ENCODE results near the gene GGA1.
"Not testable (repeated sequence)": the region's sequence is repeated elsewhere in the genome, so short reads cannot be mapped to it uniquely, and the experiment has no call there.

Gene GGA1

DNA sequence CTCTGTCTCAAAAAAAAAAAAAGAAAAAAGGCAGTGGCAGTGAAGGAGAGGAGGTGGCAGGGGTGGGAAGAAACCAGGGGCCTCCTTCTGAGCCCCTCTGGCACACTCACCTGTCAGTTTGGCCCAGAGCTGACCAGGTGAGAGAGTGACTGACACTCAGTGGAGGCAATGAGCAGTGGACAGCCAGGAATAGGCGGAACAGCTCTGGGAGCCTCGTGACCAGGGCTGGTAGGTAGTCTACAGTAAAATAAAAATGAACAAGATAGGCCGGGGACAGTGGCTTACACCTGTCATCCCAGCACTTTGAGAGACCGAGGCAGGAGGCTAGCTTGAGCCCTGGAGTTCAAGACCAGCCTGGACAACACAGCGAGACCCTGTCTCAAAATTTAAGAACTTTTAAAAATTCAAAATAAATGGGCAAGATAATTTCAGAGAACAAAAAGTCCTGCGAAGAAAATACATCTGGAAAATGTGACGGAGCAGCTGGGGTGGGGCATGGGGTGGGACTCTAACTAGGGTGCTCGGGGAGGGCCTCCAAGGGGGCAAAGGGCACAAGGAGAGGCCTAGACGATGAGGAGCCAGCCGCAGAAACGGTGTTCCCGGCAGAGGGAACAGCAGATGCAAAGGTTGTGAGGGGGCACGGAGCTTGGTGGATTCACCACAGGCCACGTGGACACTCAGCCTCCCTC, 46.1 kb downstream of the GGA1 start:
- no peak for DNase-seq (ENCODE audit: low read depth)
- TF ChIP-seq, protein P1, sequence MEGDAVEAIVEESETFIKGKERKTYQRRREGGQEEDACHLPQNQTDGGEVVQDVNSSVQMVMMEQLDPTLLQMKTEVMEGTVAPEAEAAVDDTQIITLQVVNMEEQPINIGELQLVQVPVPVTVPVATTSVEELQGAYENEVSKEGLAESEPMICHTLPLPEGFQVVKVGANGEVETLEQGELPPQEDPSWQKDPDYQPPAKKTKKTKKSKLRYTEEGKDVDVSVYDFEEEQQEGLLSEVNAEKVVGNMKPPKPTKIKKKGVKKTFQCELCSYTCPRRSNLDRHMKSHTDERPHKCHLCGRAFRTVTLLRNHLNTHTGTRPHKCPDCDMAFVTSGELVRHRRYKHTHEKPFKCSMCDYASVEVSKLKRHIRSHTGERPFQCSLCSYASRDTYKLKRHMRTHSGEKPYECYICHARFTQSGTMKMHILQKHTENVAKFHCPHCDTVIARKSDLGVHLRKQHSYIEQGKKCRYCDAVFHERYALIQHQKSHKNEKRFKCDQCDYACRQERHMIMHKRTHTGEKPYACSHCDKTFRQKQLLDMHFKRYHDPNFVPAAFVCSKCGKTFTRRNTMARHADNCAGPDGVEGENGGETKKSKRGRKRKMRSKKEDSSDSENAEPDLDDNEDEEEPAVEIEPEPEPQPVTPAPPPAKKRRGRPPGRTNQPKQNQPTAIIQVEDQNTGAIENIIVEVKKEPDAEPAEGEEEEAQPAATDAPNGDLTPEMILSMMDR (IDR thresholded peaks at IDR 0.05; ENCODE audit: control insufficient read depth, extremely low read depth, insufficient read depth), result no peak
- no peak overlapping the region for H3K4me3 ChIP-seq (ENCODE audit: low read depth, low read length)

DNA sequence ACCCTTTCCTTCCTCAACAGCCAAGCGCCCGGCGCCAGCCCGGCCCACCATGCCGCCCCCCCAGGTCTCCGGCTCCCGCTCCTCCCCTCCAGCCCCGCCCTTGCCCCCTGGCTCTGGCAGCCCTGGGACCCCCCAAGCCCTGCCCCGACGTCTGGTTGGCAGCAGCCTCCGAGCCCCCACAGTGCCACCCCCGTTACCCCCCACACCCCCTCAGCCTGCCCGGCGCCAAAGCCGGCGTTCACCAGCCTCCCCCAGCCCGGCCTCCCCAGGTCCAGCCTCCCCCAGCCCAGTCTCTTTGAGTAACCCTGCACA, 46.6 kb downstream of the GGA1 start:
- TF ChIP-seq, protein P1 (IDR thresholded peaks at IDR 0.05; ENCODE audit: control insufficient read depth, extremely low read depth, insufficient read depth), result no peak
- H3K4me3 ChIP-seq (ENCODE audit: low read depth, low read length), result no peak overlapping the region
- DNase-seq (ENCODE audit: low read depth), result no peak

DNA sequence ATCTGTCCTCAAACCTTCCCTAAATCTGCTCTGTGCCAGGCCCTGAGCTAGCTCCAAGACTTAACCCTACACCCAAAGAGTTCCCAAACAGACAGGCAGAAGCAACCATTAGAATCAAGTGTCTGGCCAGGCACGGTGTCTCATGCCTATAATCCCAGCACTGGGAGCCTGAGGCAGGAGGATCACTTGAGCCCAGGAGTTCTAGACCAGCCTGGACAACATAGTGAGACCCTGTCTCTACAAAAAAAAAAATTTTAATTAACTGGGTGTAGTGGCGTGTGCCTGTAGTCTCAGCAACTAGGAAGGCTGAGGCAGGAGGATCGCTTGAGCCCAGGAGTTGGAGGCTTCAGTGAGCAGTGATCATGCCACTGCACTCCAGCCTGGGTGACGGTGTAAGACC, 47.9 kb downstream of the GGA1 start:
- H3K4me3 ChIP-seq (ENCODE audit: low read depth, low read length); DNase-seq (ENCODE audit: low read depth): not testable (repeated sequence)

DNA sequence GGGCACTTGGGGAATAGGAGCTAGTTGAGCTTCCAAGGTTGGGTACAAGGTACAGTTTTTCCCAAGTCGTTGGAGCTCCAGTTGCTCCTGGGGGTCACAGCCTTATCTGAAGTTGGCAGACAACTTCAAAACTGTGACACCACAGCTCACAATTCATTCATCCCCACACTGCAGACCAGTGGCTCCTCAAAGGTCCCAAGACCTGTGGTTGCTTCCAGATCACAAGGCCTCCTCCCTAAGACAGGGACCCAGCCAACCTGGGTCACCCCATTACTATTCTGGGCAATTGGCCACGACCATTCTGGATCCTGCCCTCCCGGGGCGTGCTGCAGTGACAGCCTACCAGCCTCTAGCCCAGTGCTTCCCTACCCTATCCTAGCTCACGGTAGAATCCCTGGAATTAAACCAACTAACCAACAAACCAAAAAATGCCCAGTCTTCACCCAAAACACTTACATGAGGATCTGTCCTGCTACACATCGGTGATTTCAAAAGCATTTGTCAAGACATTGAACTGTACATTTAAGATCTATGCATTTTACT, 49.0 kb downstream of the GGA1 start:
- TF ChIP-seq, protein P1 (IDR thresholded peaks at IDR 0.05; ENCODE audit: control insufficient read depth, extremely low read depth, insufficient read depth), result no peak
- DNase-seq (ENCODE audit: low read depth), result no peak

DNA sequence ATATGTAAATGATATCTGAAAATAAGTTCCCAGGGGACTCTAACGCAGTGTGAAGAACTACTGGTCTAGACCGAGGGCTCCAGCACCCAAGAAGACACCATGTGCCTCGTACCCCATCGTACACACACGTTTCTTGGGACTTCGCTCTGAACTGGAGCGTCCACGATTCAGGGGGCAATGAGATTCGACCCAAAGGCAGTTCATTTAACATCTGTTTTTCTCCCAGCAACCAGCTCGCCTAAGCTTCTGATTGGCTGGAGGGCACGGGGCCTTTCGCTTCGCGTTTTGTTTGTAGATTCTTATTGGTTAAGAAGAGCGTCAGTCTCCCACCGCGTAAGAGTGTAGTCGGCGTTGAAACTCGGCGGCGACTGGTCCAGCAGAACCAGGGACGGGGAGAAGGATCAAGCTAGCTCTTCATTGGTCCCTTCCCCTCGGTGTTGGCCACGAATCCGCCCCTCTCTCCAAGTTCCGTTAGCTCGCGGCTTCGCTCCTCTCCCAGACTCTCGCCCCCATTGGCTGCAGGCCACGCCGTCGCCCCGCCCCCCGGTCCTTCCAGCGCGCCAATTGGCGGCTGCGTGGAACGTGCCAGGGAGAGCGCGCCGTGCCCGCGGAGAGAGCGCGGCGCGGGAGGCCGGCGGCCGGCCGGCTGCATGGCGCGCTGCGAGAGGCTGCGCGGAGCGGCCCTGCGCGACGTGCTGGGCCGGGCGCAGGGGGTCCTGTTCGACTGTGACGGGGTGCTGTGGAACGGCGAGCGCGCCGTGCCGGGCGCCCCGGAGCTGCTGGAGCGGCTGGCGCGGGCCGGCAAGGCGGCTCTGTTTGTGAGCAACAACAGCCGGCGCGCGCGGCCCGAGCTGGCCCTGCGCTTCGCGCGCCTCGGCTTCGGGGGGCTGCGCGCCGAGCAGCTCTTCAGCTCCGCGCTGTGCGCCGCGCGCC, 49.8 kb downstream of the GGA1 start, which contains the start of gene PDXP:
Gene PDXP, plus strand, starts transcription at position 591 of the 933 bp plus-strand sequence. Its CDS starts 60 bp downstream, at position 651.
- TF ChIP-seq, protein P1 (IDR thresholded peaks at IDR 0.05; ENCODE audit: control insufficient read depth, extremely low read depth, insufficient read depth), result no peak
- H3K4me3 ChIP-seq (ENCODE audit: low read depth, low read length), result peak within 1 kb of the TSS; percentile 79
- DNase-seq (ENCODE audit: low read depth), result peak; percentile 100

More for the DNA sequence above, 49.0 kb downstream of the GGA1 start:
- H3K4me3 ChIP-seq (ENCODE audit: low read depth, low read length), result peak overlapping the region; percentile 62

DNA sequence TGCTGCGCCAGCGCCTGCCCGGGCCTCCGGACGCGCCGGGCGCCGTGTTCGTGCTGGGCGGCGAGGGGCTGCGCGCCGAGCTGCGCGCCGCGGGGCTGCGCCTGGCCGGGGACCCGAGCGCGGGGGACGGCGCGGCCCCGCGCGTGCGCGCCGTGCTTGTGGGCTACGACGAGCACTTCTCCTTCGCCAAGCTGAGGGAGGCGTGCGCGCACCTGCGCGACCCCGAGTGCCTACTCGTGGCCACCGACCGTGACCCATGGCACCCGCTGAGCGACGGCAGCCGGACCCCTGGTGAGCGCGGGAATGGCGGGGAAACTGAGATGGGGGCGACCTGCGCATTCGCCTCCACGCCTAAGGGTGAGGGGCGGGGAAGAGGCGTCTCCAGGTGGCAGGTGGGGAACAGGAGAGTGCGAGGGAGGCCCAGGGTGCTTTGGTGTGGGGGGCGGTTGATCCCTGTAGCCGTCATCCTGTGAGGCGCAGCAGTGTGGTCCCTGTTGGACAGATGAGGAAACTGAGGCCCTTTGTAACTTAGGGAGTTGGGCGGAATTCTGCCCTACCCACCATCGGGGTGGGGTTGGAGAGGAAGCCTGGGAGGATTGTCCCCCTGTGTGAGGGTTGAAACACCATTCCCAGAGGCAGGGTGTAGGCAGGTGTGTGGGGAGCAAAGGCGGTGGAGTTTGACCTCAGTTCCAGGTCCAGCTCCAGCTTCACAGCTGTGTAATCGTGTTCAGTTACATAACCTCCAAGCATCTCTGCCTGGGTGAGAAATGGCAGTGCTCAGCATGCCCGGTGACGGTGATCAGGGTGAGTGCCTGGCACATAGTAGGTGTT, 50.6 kb downstream of the GGA1 start:
- H3K4me3 ChIP-seq (ENCODE audit: low read depth, low read length), result peak overlapping the region; percentile 79
- TF ChIP-seq, protein P1 (IDR thresholded peaks at IDR 0.05; ENCODE audit: control insufficient read depth, extremely low read depth, insufficient read depth), result no peak
- DNase-seq (ENCODE audit: low read depth), result no peak

All from LNCaP clone FGC (cell line).